ENCODE measurements around the gene C14orf132.

The C14orf132 gene

GRCh38 chr14:96126339-96126782 lies 87.2 kb downstream of the C14orf132 start:
- no peak for DNase-seq (ENCODE audit: low read depth)

GRCh38 chr14:96126783-96127271 lies 87.7 kb downstream of the C14orf132 start:
- no peak for DNase-seq (ENCODE audit: low read depth)
- no peak overlapping the region for H3K4me3 ChIP-seq (replicated peaks; ENCODE audit: low read depth, low read length)
- no peak for TF ChIP-seq CTCF (IDR thresholded peaks at IDR 0.05; ENCODE audit: low read length, missing control alignments)

More at GRCh38 chr14:96126339-96126782, 87.2 kb downstream of the C14orf132 start:
- TF ChIP-seq CTCF (IDR thresholded peaks at IDR 0.05; ENCODE audit: low read length, missing control alignments) = no peak
- no peak overlapping the region for H3K4me3 ChIP-seq (replicated peaks; ENCODE audit: low read depth, low read length)

GRCh38 chr14:96129128-96129736 lies 90.1 kb downstream of the C14orf132 start:
- no peak for TF ChIP-seq CTCF (IDR thresholded peaks at IDR 0.05; ENCODE audit: low read length, missing control alignments)
- no peak for DNase-seq (ENCODE audit: low read depth)
- H3K4me3 ChIP-seq (replicated peaks; ENCODE audit: low read depth, low read length) = no peak overlapping the region

GRCh38 chr14:96130391-96130790 lies 91.2 kb downstream of the C14orf132 start:
- DNase-seq (ENCODE audit: low read depth) = no peak
- no peak for TF ChIP-seq CTCF (IDR thresholded peaks at IDR 0.05; ENCODE audit: low read length, missing control alignments)
- no peak overlapping the region for H3K4me3 ChIP-seq (replicated peaks; ENCODE audit: low read depth, low read length)

GRCh38 chr14:96130854-96131253 lies 91.7 kb downstream of the C14orf132 start:
- no peak for TF ChIP-seq CTCF (IDR thresholded peaks at IDR 0.05; ENCODE audit: low read length, missing control alignments)
- peak; percentile 21 for DNase-seq (ENCODE audit: low read depth)

GRCh38 chr14:96131836-96132235 lies 92.7 kb downstream of the C14orf132 start:
- no peak for DNase-seq (ENCODE audit: low read depth)
- H3K4me3 ChIP-seq (replicated peaks; ENCODE audit: low read depth, low read length) = no peak overlapping the region
- no peak for TF ChIP-seq CTCF (IDR thresholded peaks at IDR 0.05; ENCODE audit: low read length, missing control alignments)

More at GRCh38 chr14:96130854-96131253, 91.7 kb downstream of the C14orf132 start:
- H3K4me3 ChIP-seq (replicated peaks; ENCODE audit: low read depth, low read length) = no peak overlapping the region

GRCh38 chr14:96134508-96134907 lies 95.3 kb downstream of the C14orf132 start:
- DNase-seq (ENCODE audit: low read depth) = no peak
- TF ChIP-seq CTCF (IDR thresholded peaks at IDR 0.05; ENCODE audit: low read length, missing control alignments) = no peak

More at GRCh38 chr14:96134508-96134907, 95.3 kb downstream of the C14orf132 start:
- no peak overlapping the region for H3K4me3 ChIP-seq (replicated peaks; ENCODE audit: low read depth, low read length)
